Measurements from ENCODE around the gene EML1. TPM values are rescaled to one million over a fixed set of nuclear protein-coding genes. Genes with fewer than 3 reads are reported as not detected.

EML1 gene
- total and polyA plus RNA-seq, 3 experiments from 2014 or later, result 1.3 to 1.7 TPM; not detected in 1

GRCh38 chr14:99821519-99822508 is 28.6 kb downstream of the EML1 start:
- H3K4me1 Mint-ChIP-seq, result peaks cover 20 to 30% (median 24%) of the 10 kb centered on the region in 3 donors

GRCh38 chr14:99822800-99823455 is 29.7 kb downstream of the EML1 start:
- no peak overlapping the region for H3K27ac ChIP-seq (ENCODE audit: low read depth, low read length)
- H3K4me3 ChIP-seq (ENCODE audit: low read length), result no peak overlapping the region
- Mint-ChIP-seq H3K4me1 (peaks cover 20 to 30% (median 24%) of the 10 kb centered on the region in 3 donors), H3K36me3 (peaks cover 0 to 4% (median 0%) of the 10 kb centered on the region in 3 donors), H3K27me3 (peaks cover 26 to 52% of the 10 kb centered on the region in 2 donors), H3K4me3 (no peak overlapping the region), H3K27ac (no peak overlapping the region), H3K9me3 (no peaks in the 10 kb centered on the region)
- DNase-seq, result no peak
- no peaks in the 10 kb centered on the region for H3K9me3 ChIP-seq (ENCODE audit: low read length)
- H3K36me3 ChIP-seq (ENCODE audit: insufficient read depth, low read length), result no peaks in the 10 kb centered on the region
- ChIA-PET CTCF (no interaction called here), POLR2A (no interaction called here)
- H3K27me3 ChIP-seq (ENCODE audit: insufficient read depth, low read length, poor library complexity, severe bottlenecking), result peaks cover 9% of the 10 kb centered on the region
- peaks cover 8% of the 10 kb centered on the region for H3K4me1 ChIP-seq (ENCODE audit: insufficient read depth, low read length)

More at GRCh38 chr14:99821519-99822508, 28.6 kb downstream of the EML1 start:
- no peaks in the 10 kb centered on the region for H3K9me3 Mint-ChIP-seq
- peaks cover 8% of the 10 kb centered on the region for H3K4me1 ChIP-seq (ENCODE audit: insufficient read depth, low read length)
- ChIA-PET POLR2A (no interaction called here), CTCF (interaction anchor here (0.9 to 1.6 kb wide), 2 partner anchors 11 to 63 kb away, joined by 3 read pairs; no protein-coding TSS in a partner anchor)
- peak overlapping the region in 1 of 8 donors; percentile 41 for H3K27ac Mint-ChIP-seq
- H3K4me3 Mint-ChIP-seq, result peak overlapping the region in 2 of 7 donors; percentile 4 to 9
- H3K27ac ChIP-seq (ENCODE audit: low read depth, low read length), result no peak overlapping the region
- H3K36me3 Mint-ChIP-seq, result peaks cover 0 to 1% (median 0%) of the 10 kb centered on the region in 3 donors
- no peaks in the 10 kb centered on the region for H3K36me3 ChIP-seq (ENCODE audit: insufficient read depth, low read length)
- H3K27me3 Mint-ChIP-seq, result peaks cover 28 to 51% of the 10 kb centered on the region in 2 donors
- H3K4me3 ChIP-seq (ENCODE audit: low read length), result no peak overlapping the region
- H3K9me3 ChIP-seq (ENCODE audit: low read length), result no peaks in the 10 kb centered on the region
- peaks cover 9% of the 10 kb centered on the region for H3K27me3 ChIP-seq (ENCODE audit: insufficient read depth, low read length, poor library complexity, severe bottlenecking)
- DNase-seq, result peak in 1 of 5 donors; percentile 2

- POLR2A ChIA-PET, result no interaction called here
- CTCF ChIA-PET, result no interaction called here
- H3K36me3 Mint-ChIP-seq, result peaks cover 0 to 4% (median 0%) of the 10 kb centered on the region in 3 donors
- no peak overlapping the region for H3K4me3 Mint-ChIP-seq
- Histone ChIP-seq H3K27ac (ENCODE audit: low read depth, low read length) (no peak overlapping the region), H3K4me3 (ENCODE audit: low read length) (no peak overlapping the region), H3K9me3 (ENCODE audit: low read length) (no peaks in the 10 kb centered on the region), H3K27me3 (ENCODE audit: insufficient read depth, low read length, poor library complexity, severe bottlenecking) (peaks cover 9% of the 10 kb centered on the region), H3K4me1 (ENCODE audit: insufficient read depth, low read length) (peaks cover 8% of the 10 kb centered on the region), H3K36me3 (ENCODE audit: insufficient read depth, low read length) (no peaks in the 10 kb centered on the region)
- H3K27me3 Mint-ChIP-seq, result peaks cover 25 to 60% of the 10 kb centered on the region in 2 donors
- no peak overlapping the region for H3K27ac Mint-ChIP-seq
- DNase-seq, result no peak
- no peaks in the 10 kb centered on the region for H3K9me3 Mint-ChIP-seq
- peaks cover 15 to 23% (median 18%) of the 10 kb centered on the region in 3 donors for H3K4me1 Mint-ChIP-seq
Observed at GRCh38 chr14:99824776-99825175, 31.6 kb downstream of the EML1 start.

- Mint-ChIP-seq H3K27me3 (peaks cover 22 to 78% of the 10 kb centered on the region in 2 donors), H3K36me3 (peaks cover 0 to 2% (median 0%) of the 10 kb centered on the region in 3 donors), H3K4me1 (no peaks in the 10 kb centered on the region), H3K4me3 (no peak overlapping the region), H3K27ac (no peak overlapping the region), H3K9me3 (no peaks in the 10 kb centered on the region)
- Histone ChIP-seq H3K4me3 (ENCODE audit: low read length) (no peak overlapping the region), H3K4me1 (ENCODE audit: insufficient read depth, low read length) (no peaks in the 10 kb centered on the region), H3K36me3 (ENCODE audit: insufficient read depth, low read length) (no peaks in the 10 kb centered on the region), H3K27ac (ENCODE audit: low read depth, low read length) (no peak overlapping the region), H3K9me3 (ENCODE audit: low read length) (no peaks in the 10 kb centered on the region), H3K27me3 (ENCODE audit: insufficient read depth, low read length, poor library complexity, severe bottlenecking) (no peaks in the 10 kb centered on the region)
- ChIA-PET CTCF (no interaction called here), POLR2A (no interaction called here)
- DNase-seq, result no peak
Observed at GRCh38 chr14:99829450-99829849, 36.2 kb downstream of the EML1 start.

- H3K4me1 Mint-ChIP-seq, result no peaks in the 10 kb centered on the region
- no peaks in the 10 kb centered on the region for H3K4me1 ChIP-seq (ENCODE audit: insufficient read depth, low read length)
- H3K27me3 ChIP-seq (ENCODE audit: insufficient read depth, low read length, poor library complexity, severe bottlenecking), result no peaks in the 10 kb centered on the region
- H3K4me3 ChIP-seq (ENCODE audit: low read length), result no peak overlapping the region
- no peaks in the 10 kb centered on the region for H3K9me3 Mint-ChIP-seq
- H3K27me3 Mint-ChIP-seq, result peaks cover 25 to 84% of the 10 kb centered on the region in 2 donors
- no peak overlapping the region for H3K27ac ChIP-seq (ENCODE audit: low read depth, low read length)
- H3K27ac Mint-ChIP-seq, result no peak overlapping the region
- H3K36me3 Mint-ChIP-seq, result peaks cover 0 to 3% (median 2%) of the 10 kb centered on the region in 3 donors
- no peaks in the 10 kb centered on the region for H3K9me3 ChIP-seq (ENCODE audit: low read length)
- no peaks in the 10 kb centered on the region for H3K36me3 ChIP-seq (ENCODE audit: insufficient read depth, low read length)
- DNase-seq, result no peak
- CTCF ChIA-PET, result no interaction called here
- no peak overlapping the region for H3K4me3 Mint-ChIP-seq
- POLR2A ChIA-PET, result no interaction called here
Observed at GRCh38 chr14:99831303-99831702, 38.1 kb downstream of the EML1 start.

- Mint-ChIP-seq H3K9me3 (no peaks in the 10 kb centered on the region), H3K4me3 (no peak overlapping the region)
Observed at GRCh38 chr14:99831903-99832685, 38.9 kb downstream of the EML1 start.

GRCh38 chr14:99837822-99838221 is 44.6 kb downstream of the EML1 start:
- no peak overlapping the region for H3K27ac Mint-ChIP-seq
- no peaks in the 10 kb centered on the region for H3K36me3 ChIP-seq (ENCODE audit: insufficient read depth, low read length)
- peaks cover 48 to 83% of the 10 kb centered on the region in 2 donors for H3K27me3 Mint-ChIP-seq
- POLR2A ChIA-PET, result no interaction called here
- H3K27me3 ChIP-seq (ENCODE audit: insufficient read depth, low read length, poor library complexity, severe bottlenecking), result peaks cover 8% of the 10 kb centered on the region
- no peaks in the 10 kb centered on the region for H3K9me3 Mint-ChIP-seq
- no peak overlapping the region for H3K4me3 ChIP-seq (ENCODE audit: low read length)
- no peaks in the 10 kb centered on the region for H3K9me3 ChIP-seq (ENCODE audit: low read length)
- no peak for DNase-seq
- no peak overlapping the region for H3K27ac ChIP-seq (ENCODE audit: low read depth, low read length)
- CTCF ChIA-PET, result no interaction called here
- no peak overlapping the region for H3K4me3 Mint-ChIP-seq
- H3K36me3 Mint-ChIP-seq, result peaks cover 0 to 3% (median 0%) of the 10 kb centered on the region in 3 donors
- H3K4me1 Mint-ChIP-seq, result no peaks in the 10 kb centered on the region
- H3K4me1 ChIP-seq (ENCODE audit: insufficient read depth, low read length), result no peaks in the 10 kb centered on the region

More at GRCh38 chr14:99831903-99832685, 38.9 kb downstream of the EML1 start:
- peaks cover 29 to 85% of the 10 kb centered on the region in 2 donors for H3K27me3 Mint-ChIP-seq
- Histone ChIP-seq H3K36me3 (ENCODE audit: insufficient read depth, low read length) (no peaks in the 10 kb centered on the region), H3K4me1 (ENCODE audit: insufficient read depth, low read length) (no peaks in the 10 kb centered on the region), H3K4me3 (ENCODE audit: low read length) (no peak overlapping the region), H3K27me3 (ENCODE audit: insufficient read depth, low read length, poor library complexity, severe bottlenecking) (no peaks in the 10 kb centered on the region), H3K27ac (ENCODE audit: low read depth, low read length) (no peak overlapping the region), H3K9me3 (ENCODE audit: low read length) (no peaks in the 10 kb centered on the region)
- no peaks in the 10 kb centered on the region for H3K4me1 Mint-ChIP-seq
- POLR2A ChIA-PET, result no interaction called here
- peaks cover 0 to 3% (median 2%) of the 10 kb centered on the region in 3 donors for H3K36me3 Mint-ChIP-seq
- no peak for DNase-seq
- H3K27ac Mint-ChIP-seq, result no peak overlapping the region
- CTCF ChIA-PET, result no interaction called here
